Activated T-helper 1 cell treated with anti-CD3 and anti-CD28 coated beads, Interleukin-12 subunit alpha, Interleukin-12 subunit beta, Interleukin-2, Interleukin-4 antibody, amounts not matched to agents 30 ng/mL and 10 ng/mL and 1 ng/mL, durations not matched to agents 14 hours and 24 hours and 36 hours (primary cell): Measurements from ENCODE around the gene SH2B3. TPM values are rescaled to one million over a fixed set of nuclear protein-coding genes. Genes with fewer than 3 reads are reported as not detected.

Source experiments
- DNase-seq: peaks from one replicate; pipeline ENCODE4 v3.0.0; 2021; ENCODE audit warnings: low spot score
- H3K27ac Mint-ChIP-seq: one replicate; pipeline ENCODE4 v1.8.0; 2021; ENCODE audit warnings: mild to moderate bottlenecking, mixed read lengths
- H3K27me3 Mint-ChIP-seq: one replicate; pipeline ENCODE4 v1.8.0; 2022; ENCODE audit warnings: mild to moderate bottlenecking, moderate library complexity, mixed read lengths; ENCODE audit not compliant: insufficient read depth
- H3K36me3 Mint-ChIP-seq: one replicate; pipeline ENCODE4 v1.8.0; 2021; ENCODE audit warnings: low read depth, mixed read lengths
- H3K4me1 Mint-ChIP-seq: one replicate; pipeline ENCODE4 v1.8.0; 2021; ENCODE audit warnings: low read depth, mixed read lengths
- H3K4me3 Mint-ChIP-seq: one replicate; pipeline ENCODE4 v1.8.0; 2021; ENCODE audit warnings: mild to moderate bottlenecking, moderate library complexity, mixed read lengths
- H3K9me3 Mint-ChIP-seq: one replicate; pipeline ENCODE4 v1.8.0; 2021; ENCODE audit warnings: mixed read lengths
- intact Hi-C: fragments of 100-400 bp; cut with micrococcal nuclease; formaldehyde crosslinking; loops from one replicate; pipeline ENCODE4 v1.15.1; 2024
- total RNA-seq: library from RNA; stranded (reverse); gene quantifications from 2 replicates; pipeline ENCODE4 v1.2.3, GENCODE V29; 2022

The SH2B3 gene
- total RNA-seq, 1 donor from 2014 or later = 42.3 TPM

- Mint-ChIP-seq H3K9me3 (no peaks in the 10 kb centered on the region), H3K27me3 (no peaks in the 10 kb centered on the region), H3K4me3 (peak overlapping the region; percentile 69), H3K27ac (peak overlapping the region; percentile 88), H3K36me3 (peaks cover 17% of the 10 kb centered on the region), H3K4me1 (peaks cover 75% of the 10 kb centered on the region)
- intact Hi-C loops = no loop called here
- no peak for DNase-seq
Observed at GRCh38 chr12:111428081-111428727, 22.5 kb downstream of the SH2B3 start.

- H3K27ac Mint-ChIP-seq = peak overlapping the region; percentile 88
- H3K4me1 Mint-ChIP-seq = peaks cover 81% of the 10 kb centered on the region
- intact Hi-C loops = no loop called here
- no peaks in the 10 kb centered on the region for H3K9me3 Mint-ChIP-seq
- DNase-seq = no peak
- peaks cover 20% of the 10 kb centered on the region for H3K36me3 Mint-ChIP-seq
- no peaks in the 10 kb centered on the region for H3K27me3 Mint-ChIP-seq
- peak overlapping the region; percentile 69 for H3K4me3 Mint-ChIP-seq
Observed at GRCh38 chr12:111428728-111429175, 23.0 kb downstream of the SH2B3 start.

- H3K27me3 Mint-ChIP-seq = no peaks in the 10 kb centered on the region
- peak; percentile 73 for DNase-seq
- intact Hi-C loops = loop anchor here (1.0 to 10.0 kb wide), 4 partner anchors 15 to 655 kb away; no protein-coding TSS in a partner anchor
- no peaks in the 10 kb centered on the region for H3K9me3 Mint-ChIP-seq
- H3K27ac Mint-ChIP-seq = peak overlapping the region; percentile 96
- peaks cover 17% of the 10 kb centered on the region for H3K36me3 Mint-ChIP-seq
- peak overlapping the region; percentile 76 for H3K4me3 Mint-ChIP-seq
- H3K4me1 Mint-ChIP-seq = peaks cover 84% of the 10 kb centered on the region
Observed at GRCh38 chr12:111429828-111430432, 24.2 kb downstream of the SH2B3 start.

- intact Hi-C loops = loop anchor here (1.0 to 10.0 kb wide), 4 partner anchors 15 to 656 kb away; no protein-coding TSS in a partner anchor
- Mint-ChIP-seq H3K36me3 (peaks cover 17% of the 10 kb centered on the region), H3K9me3 (no peaks in the 10 kb centered on the region), H3K27ac (peak overlapping the region; percentile 96), H3K4me3 (peak overlapping the region; percentile 76), H3K4me1 (peaks cover 84% of the 10 kb centered on the region), H3K27me3 (no peaks in the 10 kb centered on the region)
- peak; percentile 71 for DNase-seq
Observed at GRCh38 chr12:111430433-111431353, 25.0 kb downstream of the SH2B3 start.

GRCh38 chr12:111431772-111432171 lies 26.0 kb downstream of the SH2B3 start:
- Mint-ChIP-seq H3K9me3 (no peaks in the 10 kb centered on the region), H3K36me3 (peaks cover 15% of the 10 kb centered on the region), H3K4me3 (peak overlapping the region; percentile 66), H3K27me3 (no peaks in the 10 kb centered on the region), H3K27ac (peak overlapping the region; percentile 96), H3K4me1 (peaks cover 84% of the 10 kb centered on the region)
- intact Hi-C loops = loop anchor here (10.0 kb wide), 1 partner anchor 657 kb away; no protein-coding TSS in a partner anchor
- DNase-seq = no peak

- H3K27ac Mint-ChIP-seq = peak overlapping the region; percentile 97
- DNase-seq = no peak
- H3K4me1 Mint-ChIP-seq = peaks cover 87% of the 10 kb centered on the region
- intact Hi-C loops = loop anchor here (2.0 to 10.0 kb wide), 2 partner anchors 17 to 659 kb away; no protein-coding TSS in a partner anchor
- H3K27me3 Mint-ChIP-seq = no peaks in the 10 kb centered on the region
- peaks cover 22% of the 10 kb centered on the region for H3K36me3 Mint-ChIP-seq
- no peaks in the 10 kb centered on the region for H3K9me3 Mint-ChIP-seq
- peak overlapping the region; percentile 68 for H3K4me3 Mint-ChIP-seq
Observed at GRCh38 chr12:111434049-111434448, 28.3 kb downstream of the SH2B3 start.

- Mint-ChIP-seq H3K36me3 (peaks cover 22% of the 10 kb centered on the region), H3K27me3 (no peaks in the 10 kb centered on the region), H3K4me3 (peak overlapping the region; percentile 68), H3K9me3 (no peaks in the 10 kb centered on the region), H3K4me1 (peaks cover 88% of the 10 kb centered on the region), H3K27ac (peak overlapping the region; percentile 97)
- peak; percentile 83 for DNase-seq
- intact Hi-C loops = loop anchor here (1.0 to 10.0 kb wide), 4 partner anchors 10 to 660 kb away; no protein-coding TSS in a partner anchor
Observed at GRCh38 chr12:111434680-111435338, 29.1 kb downstream of the SH2B3 start.

GRCh38 chr12:111435661-111436201 lies 30.0 kb downstream of the SH2B3 start:
- Mint-ChIP-seq H3K36me3 (peaks cover 31% of the 10 kb centered on the region), H3K4me1 (peaks cover 89% of the 10 kb centered on the region), H3K27me3 (no peaks in the 10 kb centered on the region), H3K27ac (peak overlapping the region; percentile 97), H3K4me3 (peak overlapping the region; percentile 42), H3K9me3 (no peaks in the 10 kb centered on the region)
- no peak for DNase-seq
- intact Hi-C loops = loop anchor here (1.0 to 10.0 kb wide), 4 partner anchors 10 to 661 kb away; no protein-coding TSS in a partner anchor

- Mint-ChIP-seq H3K4me3 (peak overlapping the region; percentile 26), H3K4me1 (peaks cover 91% of the 10 kb centered on the region), H3K27ac (peak overlapping the region; percentile 97), H3K27me3 (no peaks in the 10 kb centered on the region), H3K9me3 (no peaks in the 10 kb centered on the region), H3K36me3 (peaks cover 36% of the 10 kb centered on the region)
- intact Hi-C loops = loop anchor here (10.0 kb wide), 1 partner anchor 661 kb away; no protein-coding TSS in a partner anchor
- no peak for DNase-seq
Observed at GRCh38 chr12:111436266-111436665, 30.5 kb downstream of the SH2B3 start.

- Mint-ChIP-seq H3K27ac (peak overlapping the region; percentile 84), H3K27me3 (no peaks in the 10 kb centered on the region), H3K4me3 (peak overlapping the region; percentile 26), H3K9me3 (no peaks in the 10 kb centered on the region), H3K36me3 (peaks cover 40% of the 10 kb centered on the region), H3K4me1 (peaks cover 91% of the 10 kb centered on the region)
- intact Hi-C loops = loop anchor here (10.0 kb wide), 1 partner anchor 662 kb away; no protein-coding TSS in a partner anchor
- no peak for DNase-seq
Observed at GRCh38 chr12:111436811-111437210, 31.1 kb downstream of the SH2B3 start.

- H3K9me3 Mint-ChIP-seq = no peaks in the 10 kb centered on the region
- intact Hi-C loops = loop anchor here (10.0 kb wide), 1 partner anchor 663 kb away; no protein-coding TSS in a partner anchor
- no peaks in the 10 kb centered on the region for H3K27me3 Mint-ChIP-seq
- H3K27ac Mint-ChIP-seq = no peak overlapping the region
- H3K4me3 Mint-ChIP-seq = no peak overlapping the region
- peaks cover 40% of the 10 kb centered on the region for H3K36me3 Mint-ChIP-seq
- H3K4me1 Mint-ChIP-seq = peaks cover 88% of the 10 kb centered on the region
- no peak for DNase-seq
Observed at GRCh38 chr12:111437816-111438454, 32.2 kb downstream of the SH2B3 start.
